GM11168 (cell line): Measurements from ENCODE around the gene CEP152.

Experiments used
- in situ Hi-C: fragments of 300-500 bp; cut with MboI; formaldehyde crosslinking; loops from one replicate; pipeline ENCODE4 v1.12.0; 2022; ENCODE audit warnings: low sequenced_read_pairs; ENCODE audit not compliant: unreplicated experiment

The CEP152 gene

DNA sequence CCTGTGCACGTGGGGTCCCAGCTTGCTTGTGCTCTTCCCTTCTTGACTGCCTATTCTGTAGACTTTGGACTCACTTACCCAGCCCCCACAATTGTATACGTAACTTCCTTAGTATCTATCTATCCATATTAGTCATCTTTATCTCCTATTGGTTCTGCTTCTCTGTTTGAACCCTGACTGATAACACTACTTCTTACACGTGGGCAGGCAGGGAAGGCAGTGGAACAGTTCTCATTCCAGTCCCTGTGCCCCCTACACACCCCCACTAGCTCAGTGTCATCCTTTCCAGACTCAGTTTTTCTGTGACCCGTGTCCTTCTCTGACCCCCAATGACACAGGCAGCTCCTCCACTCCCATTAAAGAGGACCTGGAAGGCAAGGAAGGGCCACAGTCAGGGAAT is 91.2 kb downstream of the CEP152 start:
- in situ Hi-C loops = no loop called here

DNA sequence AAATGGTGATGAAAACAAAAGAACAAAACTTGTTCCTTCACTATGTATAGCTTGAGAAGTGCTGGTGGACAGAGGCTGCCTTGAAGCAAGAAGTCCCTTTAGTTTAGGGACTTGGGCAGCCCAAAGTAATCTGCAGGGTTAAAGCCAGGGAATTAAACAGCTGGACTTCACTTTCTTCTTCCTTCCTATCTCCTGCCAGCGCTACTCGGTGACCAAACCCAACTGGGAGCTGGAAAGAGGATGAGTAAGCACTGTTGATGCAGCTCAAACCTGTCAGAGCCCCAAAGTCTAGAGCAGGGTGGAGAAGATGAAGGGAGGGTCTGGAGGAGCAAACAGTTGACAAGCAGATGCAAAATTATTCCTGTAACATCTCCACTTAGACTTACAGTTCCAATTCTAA is 92.2 kb downstream of the CEP152 start:
- in situ Hi-C loops = no loop called here

DNA sequence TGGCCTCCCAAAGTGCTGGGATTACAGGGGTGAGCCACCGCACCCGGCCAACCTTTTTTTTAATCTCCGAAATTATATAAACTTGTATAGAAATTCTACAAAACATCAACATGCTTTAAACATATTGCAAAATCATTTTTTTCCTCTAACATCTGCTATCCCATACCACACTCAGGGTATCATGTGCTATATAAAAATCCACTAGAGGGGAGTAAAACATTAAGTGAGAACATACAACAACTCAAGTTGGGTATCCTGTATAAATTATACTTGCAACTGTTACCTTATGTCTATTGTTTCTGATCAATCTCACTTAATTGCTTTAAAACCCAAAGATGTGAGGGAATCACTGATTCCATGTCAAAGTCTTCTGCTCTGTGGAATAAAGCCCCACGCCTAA is 93.4 kb downstream of the CEP152 start:
- in situ Hi-C loops = no loop called here

DNA sequence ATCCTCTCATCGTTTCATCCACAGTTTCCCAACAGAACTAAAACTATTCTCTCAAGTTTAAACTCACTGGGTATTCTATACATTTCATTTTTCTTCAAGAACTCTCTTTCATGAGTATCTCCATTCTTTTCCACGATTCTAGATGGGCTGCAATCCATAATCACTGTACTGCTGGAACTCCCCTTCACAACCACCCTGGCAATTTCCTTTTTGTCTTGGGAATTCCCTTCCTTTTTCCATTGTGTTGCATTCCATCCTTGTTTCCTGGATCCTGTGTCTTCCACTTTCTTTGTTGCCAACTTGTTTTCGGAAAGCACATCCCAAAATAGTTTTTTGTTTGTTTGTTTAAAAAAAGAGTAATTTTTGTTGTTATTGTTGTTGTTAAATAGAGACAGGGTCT is 98.3 kb downstream of the CEP152 start:
- in situ Hi-C loops = no loop called here

DNA sequence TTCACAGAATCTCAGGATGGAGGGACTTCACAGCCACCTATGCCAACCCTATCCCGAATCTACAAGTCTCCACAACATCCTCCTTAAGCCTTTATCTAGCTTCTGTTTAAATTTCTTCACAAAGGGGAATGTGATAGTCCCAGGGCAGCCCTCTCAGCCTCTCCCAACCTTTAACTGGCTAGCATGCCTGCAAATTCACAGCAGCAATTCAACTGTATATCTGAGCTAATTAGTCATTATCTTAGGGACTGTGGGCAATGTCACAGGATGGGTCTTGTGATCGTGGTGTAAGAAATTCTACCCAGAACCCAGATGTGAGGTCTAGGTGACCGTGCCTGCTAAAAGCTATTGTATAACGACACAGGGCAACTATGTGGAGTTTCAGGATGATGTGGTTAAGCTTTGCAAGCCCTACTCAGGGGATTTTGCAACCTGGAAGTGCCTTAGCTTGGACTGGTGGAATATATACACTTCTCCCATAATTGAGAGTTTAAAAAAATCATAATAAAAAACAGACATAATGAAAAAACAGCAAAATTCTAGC is 99.8 kb downstream of the CEP152 start:
- in situ Hi-C loops = no loop called here

DNA sequence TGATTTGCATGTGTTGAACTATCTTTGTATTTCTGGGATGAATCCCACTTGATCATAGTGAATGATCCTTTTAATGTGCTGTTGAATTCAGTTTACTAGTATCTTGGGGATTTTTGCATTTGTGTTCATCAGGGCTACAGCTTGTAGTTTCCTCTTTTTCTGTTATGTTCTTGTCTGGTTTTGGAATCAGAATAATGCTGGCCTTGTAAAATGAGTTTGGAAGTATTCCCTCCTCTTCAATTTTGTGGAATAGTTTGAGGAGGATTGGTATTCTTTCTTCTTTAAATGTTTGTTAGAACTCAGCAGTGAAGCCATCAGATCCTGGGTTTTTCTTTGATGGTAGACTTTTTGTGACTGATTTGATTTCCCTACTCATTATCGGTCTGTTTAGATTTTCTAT is 102.2 kb downstream of the CEP152 start:
- in situ Hi-C loops = no loop called here

DNA sequence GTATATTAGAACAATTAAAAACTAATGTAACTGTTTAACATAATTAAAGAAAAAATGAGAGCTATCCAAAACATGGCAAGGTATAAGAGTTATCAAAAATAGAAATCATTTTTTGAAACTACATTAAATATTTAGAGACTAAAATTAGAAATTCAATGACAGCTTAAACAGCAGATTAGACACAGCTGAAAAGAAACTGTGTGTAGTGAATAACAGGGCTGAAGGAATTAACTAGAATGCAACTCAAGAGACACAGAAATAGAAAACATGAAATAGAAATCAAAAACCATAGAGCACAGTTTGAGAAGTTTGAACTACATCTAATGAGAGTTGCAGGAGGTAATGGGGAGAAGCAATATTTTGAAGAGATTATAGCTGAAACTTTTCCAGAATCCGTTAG is 105.5 kb downstream of the CEP152 start:
- in situ Hi-C loops = no loop called here

DNA sequence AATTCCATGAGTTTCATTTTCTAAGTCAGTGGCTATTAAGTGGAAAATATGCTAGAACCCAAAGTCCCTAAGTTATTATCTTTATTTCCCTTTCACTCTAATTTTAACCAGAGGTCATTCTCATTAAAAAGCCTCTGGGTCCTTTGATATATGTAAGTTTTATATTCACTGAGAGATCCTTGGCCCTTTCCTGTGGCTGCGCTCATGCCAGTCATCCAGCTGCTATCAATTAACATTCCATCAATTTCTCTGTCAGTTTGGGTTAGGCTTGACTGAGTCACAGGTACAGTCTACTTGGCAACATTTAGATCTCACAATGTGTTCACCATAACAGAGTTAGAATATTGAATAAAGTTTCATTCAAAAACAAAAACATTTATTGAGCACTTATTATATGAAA is 107.3 kb downstream of the CEP152 start:
- in situ Hi-C loops = loop anchor here (5.0 kb wide), 1 partner anchor 41 kb away; no protein-coding TSS in a partner anchor

DNA sequence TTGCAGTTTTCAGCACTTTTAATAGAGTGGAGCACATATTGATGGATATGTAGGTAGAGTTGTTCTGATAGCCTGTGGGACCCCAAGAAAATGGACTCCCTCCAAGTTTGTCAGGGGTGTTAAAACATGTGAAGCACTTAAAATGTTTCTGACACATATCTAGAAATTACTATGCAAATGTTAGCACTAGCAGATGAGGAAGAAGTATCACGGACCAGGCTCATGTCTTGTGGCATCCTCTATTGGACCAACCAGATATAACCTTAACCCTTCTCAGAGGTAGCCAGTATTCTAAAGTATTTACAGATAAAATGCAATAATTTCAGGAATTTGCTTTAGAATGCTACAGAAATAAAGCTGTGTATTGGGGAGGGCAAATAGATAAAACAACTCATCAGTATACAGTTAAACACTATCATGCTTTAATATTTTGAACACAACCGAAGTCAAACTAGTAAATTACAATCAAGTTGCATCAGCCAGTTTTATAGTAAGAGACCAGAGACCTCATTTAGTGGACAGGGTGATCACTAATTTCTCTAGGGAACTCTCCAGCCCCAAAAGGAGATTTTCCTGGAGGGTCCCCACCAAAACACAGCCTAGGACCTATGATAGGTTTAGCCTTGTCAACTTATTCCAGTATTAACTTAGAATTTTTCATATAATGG is 108.2 kb downstream of the CEP152 start:
- in situ Hi-C loops = loop anchor here (5.0 kb wide), 1 partner anchor 40 kb away; no protein-coding TSS in a partner anchor

DNA sequence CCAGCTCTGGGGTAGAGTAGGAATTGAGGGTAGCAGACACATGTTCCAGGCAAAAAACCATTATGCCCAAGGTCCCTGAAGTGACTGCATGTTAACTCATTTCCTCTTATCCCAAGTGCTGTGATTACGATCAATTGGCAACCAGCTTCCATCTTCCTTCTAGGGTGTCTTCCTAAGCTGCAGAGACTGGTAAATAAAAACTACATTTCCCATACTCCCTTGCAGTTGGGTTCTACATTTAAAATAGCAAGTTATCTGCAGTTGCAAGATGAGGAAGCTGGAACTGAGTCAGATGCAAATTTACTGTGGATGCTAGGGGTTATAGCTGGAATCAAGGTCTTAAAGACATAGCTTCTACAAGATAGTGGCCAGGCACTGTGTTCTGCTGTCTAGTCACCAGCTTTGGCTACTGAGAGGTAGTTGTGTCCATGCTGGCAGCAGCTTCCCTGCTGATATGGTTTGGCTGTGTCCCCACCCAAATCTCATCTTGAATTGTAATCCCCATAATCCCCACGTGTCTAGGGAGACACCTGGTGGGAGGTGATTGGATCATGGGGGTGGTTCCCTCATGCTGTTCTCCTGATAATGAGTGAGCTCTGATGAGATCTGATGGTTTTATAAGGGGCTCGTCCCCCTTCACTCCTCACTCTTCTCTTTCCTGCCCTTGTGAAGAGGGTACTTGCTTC is 114.1 kb downstream of the CEP152 start:
- in situ Hi-C loops = no loop called here

DNA sequence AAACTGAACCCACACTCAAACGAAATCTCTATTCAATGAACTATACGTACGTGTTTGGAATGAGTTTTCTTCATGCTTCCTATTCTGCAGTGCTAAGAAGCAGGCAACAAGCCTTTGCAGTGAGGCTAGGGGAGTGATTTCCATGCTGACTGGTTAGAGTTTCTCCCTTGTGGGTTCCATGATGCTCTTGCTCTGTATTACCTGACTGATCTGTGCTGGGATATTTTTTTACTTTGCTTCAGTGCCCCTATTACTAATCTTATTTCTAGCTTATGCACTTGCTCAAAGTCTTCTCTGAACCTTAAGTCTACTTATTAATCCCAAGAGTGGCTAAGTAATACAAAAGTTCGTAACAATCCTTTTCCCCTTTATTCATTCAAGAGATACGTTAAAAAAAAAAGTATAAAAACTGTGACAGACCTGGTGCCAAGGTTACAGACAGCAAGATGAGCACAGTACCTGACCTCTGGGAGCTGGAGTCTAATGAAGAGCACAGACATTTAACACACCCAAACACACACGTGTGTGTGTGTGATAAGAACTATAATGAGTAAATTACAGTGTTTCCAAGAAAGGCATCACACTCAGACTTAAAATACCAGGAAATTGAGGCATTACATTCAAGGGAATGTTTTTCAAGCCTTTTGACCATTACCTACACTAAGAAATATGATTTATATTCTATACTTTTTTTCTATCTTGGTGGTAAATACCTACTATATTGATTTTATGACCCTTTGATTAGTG is 114.9 kb downstream of the CEP152 start:
- in situ Hi-C loops = no loop called here

DNA sequence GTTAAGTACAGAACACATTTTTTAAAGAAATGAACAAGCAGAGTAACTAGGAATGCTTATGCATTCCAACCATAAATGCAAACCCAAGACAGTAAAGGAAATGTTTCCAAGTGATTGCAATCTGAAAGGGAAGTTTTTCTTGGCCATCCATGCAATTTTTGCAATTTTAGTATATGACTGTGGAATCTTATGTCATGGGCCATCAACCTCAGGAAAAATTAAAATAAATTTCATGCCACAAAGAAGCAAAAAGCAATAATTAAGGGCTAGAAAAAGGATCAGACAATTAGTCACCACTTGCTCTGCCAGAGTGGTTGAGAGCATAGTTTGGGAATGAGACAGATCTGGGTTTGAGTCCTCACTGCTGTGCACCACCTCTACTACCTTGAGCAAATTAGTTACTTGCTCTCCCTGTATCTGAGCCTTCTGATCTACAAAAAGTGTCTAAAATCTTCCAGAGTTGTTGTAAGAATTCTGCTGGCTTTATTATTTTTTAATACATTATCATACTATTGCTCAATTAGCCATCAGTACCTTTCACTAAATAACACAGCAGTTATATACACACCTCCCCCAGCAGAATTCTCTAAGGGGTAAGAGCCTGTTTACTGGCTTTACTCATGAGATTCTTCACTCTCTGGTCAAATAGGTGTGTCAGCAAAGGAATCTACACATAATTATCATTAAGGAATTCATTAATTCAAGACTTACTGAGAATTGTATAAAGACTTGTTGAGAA is 115.6 kb downstream of the CEP152 start:
- in situ Hi-C loops = no loop called here

DNA sequence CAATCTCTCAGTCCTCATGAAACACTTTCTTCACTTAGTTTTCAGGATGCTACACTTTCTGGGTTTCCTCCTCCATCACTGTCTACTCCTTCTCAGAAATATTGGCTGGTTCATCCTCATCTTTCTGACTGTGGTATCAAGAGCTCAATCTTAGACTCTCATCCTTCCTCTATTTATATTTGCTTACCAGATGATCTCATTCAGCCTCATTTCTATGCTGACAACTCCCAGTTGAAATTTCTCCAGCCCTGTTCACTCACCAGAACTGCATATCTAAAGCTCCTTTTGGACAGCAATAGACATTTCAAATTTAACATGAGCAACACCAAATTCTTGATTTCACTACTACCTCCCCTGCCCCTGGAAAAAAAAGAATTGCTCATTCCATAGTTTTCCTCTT is 117.4 kb downstream of the CEP152 start:
- in situ Hi-C loops = no loop called here

DNA sequence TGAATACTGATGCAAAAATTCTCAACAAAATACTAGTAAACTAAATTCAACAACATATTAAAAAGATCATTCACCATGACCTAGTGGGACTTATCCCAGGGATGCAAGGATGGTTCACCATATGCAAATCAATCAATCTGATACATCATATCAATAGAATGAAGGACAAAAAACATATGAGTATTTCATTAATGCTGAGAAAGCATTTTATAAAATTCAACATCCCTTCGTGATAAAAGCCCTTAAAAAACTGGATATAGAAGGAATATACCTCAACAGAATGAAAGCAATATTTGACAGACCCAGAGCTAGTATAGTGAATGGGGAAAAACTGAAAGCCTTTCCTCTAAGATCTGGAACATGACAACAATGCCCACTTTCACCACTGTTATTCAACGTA is 122.4 kb downstream of the CEP152 start:
- in situ Hi-C loops = no loop called here
